HepG2 (cell line): ENCODE data around the gene PLD4.

Experiments used
- ARNT ChIP-seq: fragments of 450-650 bp; IDR thresholded peaks from 2 replicates; pipeline ENCODE4 v1.6.1; 2017
- BHLHE40 ChIP-seq: IDR thresholded peaks from 2 replicates; pipeline ENCODE4 v1.6.1; 2011; ENCODE audit warnings: low read length, improper control_type of control experiment
- CTCF ChIP-seq: sonication (generic); formaldehyde crosslinking; IDR thresholded peaks from 2 replicates; pipeline ENCODE4 v1.5.0; 2020; ENCODE audit warnings: mild to moderate bottlenecking, missing genetic modification reagents, moderate library complexity
- DMTF1 ChIP-seq: sonication (generic); formaldehyde crosslinking; IDR thresholded peaks from 2 replicates; pipeline ENCODE4 v1.4.0; 2020; ENCODE audit warnings: mild to moderate bottlenecking, missing genetic modification reagents
- FUBP1 ChIP-seq: sonication (generic); formaldehyde crosslinking; IDR thresholded peaks from 2 replicates; pipeline ENCODE4 v1.5.1; 2020; ENCODE audit warnings: missing genetic modification reagents, mild to moderate bottlenecking, borderline replicate concordance
- IKZF1 ChIP-seq: fragments of 450-650 bp; IDR thresholded peaks from 2 replicates; pipeline ENCODE4 v1.7.1; 2016
- MAFK ChIP-seq, 2 experiments: IDR thresholded peaks in 1 of 2; conservative IDR thresholded peaks in 1 of 2; 2 replicates each; pipeline ENCODE4 v1.6.1; 2011; ENCODE audit warnings: improper control_type of control experiment in 2 of 2, low read length in 2 of 2
- MTF1 ChIP-seq: sonication (generic); formaldehyde crosslinking; IDR thresholded peaks from 2 replicates; pipeline ENCODE4 v1.5.0; 2020; ENCODE audit warnings: missing genetic modification reagents
- NCOA1 ChIP-seq: sonication (generic); formaldehyde crosslinking; IDR thresholded peaks from 2 replicates; pipeline ENCODE4 v1.9.0; 2021; ENCODE audit warnings: missing genetic modification reagents
- NFIC ChIP-seq: IDR thresholded peaks from 2 replicates; pipeline ENCODE4 v1.6.1; 2012; ENCODE audit warnings: mild to moderate bottlenecking, low read length, inconsistent platforms
- REST ChIP-seq, 2 experiments: IDR thresholded peaks; 2 replicates each; pipeline ENCODE4 v1.6.1; 2011 to 2012; ENCODE audit warnings: low read length in 2 of 2, borderline replicate concordance in 1 of 2, low read depth in 1 of 2, mild to moderate bottlenecking in 1 of 2, moderate library complexity in 1 of 2
- SRSF1 ChIP-seq: fragments of 200-400 bp; formaldehyde crosslinking; optimal IDR thresholded peaks from 2 replicates; pipeline ENCODE3; 2017; ENCODE audit warnings: mild to moderate bottlenecking, low read depth, low read length, moderate library complexity
- YY1 ChIP-seq: IDR thresholded peaks from 2 replicates; pipeline ENCODE4 v1.6.1; 2011; ENCODE audit warnings: low read length, low read depth, moderate library complexity, mild to moderate bottlenecking; ENCODE audit not compliant: insufficient read depth, insufficient replicate concordance
- ZBTB4 ChIP-seq: sonication (generic); formaldehyde crosslinking; IDR thresholded peaks from 2 replicates; pipeline ENCODE4 v1.4.0; 2020; ENCODE audit warnings: missing genetic modification reagents, mild to moderate bottlenecking, borderline replicate concordance

- TF ChIP-seq IKZF1: no peak
- no peak for TF ChIP-seq CTCF (CRISPR knock-in tag)
- TF ChIP-seq MAFK (conservative IDR thresholded peaks at IDR 0.05 in 1 of 2, IDR thresholded peaks at IDR 0.05 in 1 of 2; ENCODE audit: low read length in 2 of 2): no peak
- TF ChIP-seq FUBP1 (CRISPR knock-in tag): no peak
- TF ChIP-seq NCOA1 (CRISPR knock-in tag): no peak
- TF ChIP-seq BHLHE40: no peak
- TF ChIP-seq NFIC: no peak
- TF ChIP-seq ARNT: no peak
- TF ChIP-seq SRSF1: no peak
- TF ChIP-seq DMTF1 (CRISPR knock-in tag): no peak
- no peak for TF ChIP-seq YY1
- TF ChIP-seq ZBTB4 (CRISPR knock-in tag): no peak
- TF ChIP-seq MTF1 (CRISPR knock-in tag): no peak
- no peak for TF ChIP-seq REST (IDR thresholded peaks at IDR 0.05; ENCODE audit: borderline replicate concordance in 1 of 2, low read depth in 1 of 2, low read length in 2 of 2)
Measured at GRCh38 chr14:104942586-104942985, 17.9 kb downstream of the PLD4 start.
